NCI-H82 (cell line): ENCODE data around the gene HOXC10.

Experiments used
- DNase-seq: peaks from one replicate; lab custom pipeline; 2025; lab: John Stamatoyannopoulos, UW

The HOXC10 gene

DNA sequence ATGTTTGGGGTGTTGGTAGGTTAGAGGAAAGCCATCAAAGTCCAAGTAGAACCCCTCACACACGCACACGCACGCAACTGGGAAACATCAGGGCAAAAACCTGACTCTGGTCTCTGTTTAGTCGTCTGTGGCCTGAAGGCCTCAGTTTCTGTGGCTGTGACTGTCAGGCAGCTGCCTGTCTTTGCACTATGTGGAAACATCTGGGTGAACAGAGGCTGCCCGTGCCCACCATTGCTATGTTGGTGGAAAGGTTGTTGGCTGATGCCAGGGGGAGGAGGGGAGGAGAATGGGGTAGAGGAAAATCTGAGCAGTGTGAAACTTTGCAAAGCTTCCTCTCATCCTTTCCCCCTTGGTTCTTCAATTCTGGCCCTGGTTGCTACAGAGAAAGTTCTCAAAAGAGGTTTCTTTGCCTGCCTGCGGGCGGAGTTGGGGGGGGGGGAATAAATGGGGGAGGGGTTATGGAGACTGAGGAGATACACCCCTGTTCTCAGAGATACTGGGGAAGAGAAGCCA is 7.5 kb downstream of the HOXC10 start:
- DNase-seq, result no peak

GRCh38 chr12:53993162-53994008 is 8.4 kb downstream of the HOXC10 start:
- DNase-seq, result no peak

DNA sequence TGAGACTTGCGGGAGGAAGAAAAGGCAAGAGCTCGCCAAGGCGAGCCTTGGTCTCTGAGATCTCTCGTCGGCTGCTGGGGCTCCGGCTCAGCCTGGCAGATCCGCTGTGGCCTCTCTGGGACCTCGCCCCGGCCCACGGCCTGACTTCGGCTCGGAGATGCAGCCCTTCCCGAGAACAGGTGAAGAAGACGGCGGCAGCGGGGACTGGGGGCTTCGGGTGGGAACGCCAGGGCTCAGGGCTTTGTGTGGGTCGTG is 9.0 kb downstream of the HOXC10 start:
- no peak for DNase-seq

DNA sequence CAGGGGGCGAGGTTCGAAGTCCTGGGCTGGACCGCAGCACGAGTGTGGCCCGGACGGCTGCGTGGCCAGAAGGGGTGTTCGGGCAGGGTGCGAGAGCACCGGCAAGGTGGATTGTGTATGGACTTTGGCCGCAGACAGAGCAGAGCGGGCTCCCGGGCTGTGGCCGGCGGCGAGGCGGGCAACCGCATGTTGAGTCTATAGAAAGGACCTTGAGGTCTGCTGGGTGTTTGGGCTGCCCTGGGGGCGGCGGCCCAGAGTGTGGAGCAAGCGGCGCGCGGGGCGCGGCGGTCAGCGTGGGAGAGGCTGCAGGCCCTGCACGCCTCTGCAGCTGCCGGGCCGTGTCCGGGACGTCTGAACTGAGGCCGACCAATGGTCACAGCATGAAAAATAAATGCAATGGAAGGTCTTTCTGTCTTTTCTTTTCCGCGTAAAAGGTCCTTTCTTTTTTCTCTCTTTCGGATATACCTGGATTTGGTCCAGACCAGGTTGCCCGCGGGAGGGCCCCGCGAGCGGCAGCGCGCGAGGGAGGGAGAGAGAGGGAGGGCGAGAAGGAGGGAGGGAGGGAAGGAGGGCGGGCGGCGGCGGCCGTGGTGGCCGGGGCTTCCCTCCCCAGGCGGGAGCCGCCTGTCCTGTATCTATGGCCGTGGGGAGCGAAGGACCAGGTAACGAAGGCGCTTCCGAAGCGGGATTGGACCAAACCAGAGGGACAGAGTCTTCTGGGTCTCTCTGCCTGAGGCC is 9.5 kb downstream of the HOXC10 start:
- no peak for DNase-seq

- no peak for DNase-seq
Measured at GRCh38 chr12:53995002-53995377, 10.0 kb downstream of the HOXC10 start.

- DNase-seq, result no peak
Measured at GRCh38 chr12:53995378-53996239, 10.7 kb downstream of the HOXC10 start.

DNA sequence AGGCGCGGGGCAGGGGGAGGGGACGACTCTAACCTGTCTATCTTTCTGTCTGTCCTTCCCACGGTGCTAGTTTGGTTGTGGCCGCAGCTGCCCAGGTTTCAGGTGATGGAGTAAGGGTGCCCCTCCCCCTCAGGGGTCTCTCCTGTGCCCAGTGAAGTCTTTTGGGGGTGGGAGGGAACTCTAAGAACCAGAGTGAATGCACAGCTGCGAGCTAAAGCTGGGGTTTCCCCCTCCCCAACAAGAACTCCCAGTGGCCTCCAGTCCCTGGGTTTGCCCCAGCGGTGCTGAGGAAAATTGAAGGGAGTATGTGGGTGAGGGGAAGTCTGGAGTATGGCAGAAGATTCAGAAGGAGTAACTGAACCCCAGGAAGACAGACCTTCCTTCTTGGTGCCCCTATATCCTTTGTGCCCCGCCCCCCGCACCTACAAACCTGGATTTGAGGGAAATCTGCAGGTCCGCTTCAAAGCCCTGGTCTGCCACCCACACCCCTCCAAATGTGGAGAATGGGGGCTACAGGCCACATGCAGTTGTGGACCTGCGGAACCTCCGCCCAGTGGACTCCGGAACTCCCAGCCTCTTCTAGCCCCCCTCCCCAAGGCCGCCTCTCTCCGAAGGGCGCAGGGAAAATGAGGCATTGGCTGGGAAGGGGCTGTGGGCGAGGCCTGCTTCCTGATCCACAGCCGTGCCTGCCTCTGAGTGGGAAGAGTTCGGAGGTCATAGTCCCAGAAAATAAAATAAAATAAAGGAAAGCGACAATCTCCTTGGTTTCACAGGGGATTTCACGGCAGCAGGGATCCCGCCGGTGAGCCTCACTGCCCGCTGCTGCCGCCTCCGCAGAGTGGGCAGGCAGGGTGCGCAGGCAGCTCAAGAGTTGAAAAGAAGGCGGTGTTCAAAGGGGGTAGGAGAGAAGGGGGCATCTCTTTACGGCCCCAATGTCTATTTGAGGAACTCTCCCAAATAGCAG is 11.6 kb downstream of the HOXC10 start:
- DNase-seq, result no peak

GRCh38 chr12:53997204-53998109 is 12.5 kb downstream of the HOXC10 start:
- DNase-seq, result peak; percentile 52

GRCh38 chr12:53998110-53998899 is 13.4 kb downstream of the HOXC10 start:
- DNase-seq, result no peak

DNA sequence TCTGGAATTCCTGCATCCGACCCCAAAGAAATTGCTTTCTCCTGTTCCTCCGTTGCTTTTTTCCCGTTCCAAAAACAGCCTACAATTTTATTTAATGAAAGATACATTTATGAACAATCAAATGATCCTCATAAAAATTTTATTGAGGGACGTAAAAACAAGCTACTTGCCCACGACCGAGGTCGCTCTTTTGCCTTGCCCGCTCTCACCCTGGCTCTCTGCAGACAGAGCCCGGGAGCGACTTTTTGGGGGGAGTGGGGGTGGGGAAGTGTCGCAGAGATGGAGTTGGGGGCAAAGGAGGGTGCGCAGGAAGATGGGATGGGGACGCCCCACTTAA is 13.9 kb downstream of the HOXC10 start:
- DNase-seq, result no peak

- DNase-seq, result peak; percentile 90
Measured at GRCh38 chr12:53999559-54000115, 14.7 kb downstream of the HOXC10 start.

- DNase-seq, result peak; percentile 76
Measured at GRCh38 chr12:54000116-54001114, 15.5 kb downstream of the HOXC10 start, which contains the start of gene HOXC9. Gene HOXC9 (plus strand): TSS chr12:54000161. CDS start chr12:54000189, 28 bp downstream.

- DNase-seq, result peak; percentile 43
Measured at GRCh38 chr12:54001283-54002187, 16.6 kb downstream of the HOXC10 start.

- no peak for DNase-seq
Measured at GRCh38 chr12:54002278-54002914, 17.4 kb downstream of the HOXC10 start.

DNA sequence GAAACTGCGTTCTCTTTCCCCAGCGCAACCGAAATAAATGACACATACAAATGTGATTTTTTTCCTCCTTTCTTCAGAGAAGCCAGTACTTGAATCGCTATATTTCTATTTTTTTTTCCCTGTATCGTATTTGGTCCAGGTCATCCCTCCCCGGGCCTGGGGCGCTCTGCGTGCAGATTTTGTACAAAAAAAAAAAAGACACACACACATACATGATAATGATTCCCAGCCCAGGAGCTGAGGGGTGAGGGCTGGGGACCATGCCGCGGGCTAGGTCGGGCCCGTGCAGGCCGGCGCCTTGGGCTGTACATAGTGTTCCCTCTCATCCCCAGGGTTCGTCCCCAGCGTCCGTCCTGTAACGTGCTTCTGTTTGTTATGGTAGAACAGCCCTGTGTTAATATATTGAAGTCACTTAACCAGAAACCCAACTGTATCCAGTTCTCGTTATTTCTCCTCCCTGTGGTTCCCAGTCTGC is 18.0 kb downstream of the HOXC10 start:
- DNase-seq, result no peak

DNA sequence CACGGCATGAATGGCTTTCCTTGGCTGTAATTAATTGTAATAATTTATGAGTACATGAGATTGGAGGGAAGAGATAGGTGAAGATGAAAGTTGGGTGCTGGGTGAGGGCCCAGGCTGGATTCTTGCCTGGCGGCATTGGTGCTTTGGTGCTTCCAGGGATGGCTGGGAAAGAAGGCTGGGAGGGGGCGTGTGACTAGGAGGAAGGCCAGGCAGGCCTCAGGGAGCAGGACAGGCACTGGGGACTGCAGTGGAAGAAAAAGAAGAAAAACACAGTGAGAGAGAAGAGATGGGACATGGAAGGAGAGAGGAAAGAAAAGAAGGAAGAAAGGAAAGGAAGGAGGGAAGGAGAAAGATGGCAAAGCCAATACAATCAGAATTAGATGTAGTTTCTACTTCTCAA is 18.7 kb downstream of the HOXC10 start:
- no peak for DNase-seq
